ENCODE results near the gene DYSF. TPM values are rescaled to one million over a fixed set of nuclear protein-coding genes. Genes with fewer than 3 reads are reported as not detected.

Gene DYSF
- polyA plus RNA-seq, 1 donor (not counting 4 experiments of a cell fraction or from before 2014, with no cell fraction given), result 8.2 TPM

DNA sequence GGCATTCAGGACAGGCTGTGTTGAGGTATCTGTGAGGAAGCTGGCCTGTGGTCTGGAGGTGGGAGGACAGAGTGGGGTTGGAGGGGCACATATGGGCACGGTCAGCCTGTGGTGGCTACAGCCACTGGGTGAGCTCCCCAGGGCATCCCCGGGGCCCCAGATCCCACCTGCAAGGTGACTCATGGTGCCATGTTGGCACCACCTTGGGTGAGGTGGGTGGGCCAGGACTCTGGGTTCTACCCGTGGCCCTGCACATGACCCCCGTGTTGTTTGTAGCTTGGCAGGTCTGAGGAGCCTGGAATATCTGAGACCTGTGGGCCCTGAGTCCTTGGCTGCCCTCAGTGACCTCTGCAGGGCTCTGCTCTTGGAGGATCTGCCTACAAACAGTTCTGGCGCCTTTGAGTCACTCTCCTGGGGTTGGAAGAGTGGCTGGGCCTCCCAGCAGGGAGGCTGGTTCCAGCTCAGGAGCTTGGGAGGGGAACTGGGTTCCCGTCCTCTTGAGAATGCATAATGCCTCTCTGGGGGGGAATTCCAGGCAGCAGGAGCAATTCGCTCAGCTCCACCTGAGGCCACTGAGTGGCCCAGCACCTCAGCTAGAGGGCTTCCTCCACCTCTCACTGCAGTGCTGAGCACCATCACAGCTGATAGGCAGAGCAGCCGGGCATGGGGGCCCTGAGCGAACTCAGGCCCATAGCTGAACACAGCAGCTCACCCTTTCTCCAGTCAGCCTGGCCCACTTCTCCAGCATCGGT lies 105.1 kb downstream of the DYSF start:
- H3K4me1 ChIP-seq (ENCODE audit: control insufficient read depth, extremely low read depth, insufficient read depth, low read length), result no peaks in the 10 kb centered on the region
- H2AFZ ChIP-seq (ENCODE audit: control insufficient read depth, low read length), result no peak overlapping the region
- H3K4me3 ChIP-seq (ENCODE audit: control insufficient read depth in 2 of 3, extremely low read depth in 1 of 3, insufficient read depth in 2 of 3, low read depth in 1 of 3, low read length in 3 of 3), result no peak overlapping the region
- H3K9me3 ChIP-seq (ENCODE audit: control insufficient read depth, low read depth, low read length), result no peaks in the 10 kb centered on the region
- peaks cover 19% of the 10 kb centered on the region for H3K27me3 ChIP-seq (ENCODE audit: control insufficient read depth, extremely low read depth, insufficient read depth, low read length)
- peaks cover 0 to 2% of the 10 kb centered on the region in 2 experiments for H3K36me3 ChIP-seq (ENCODE audit: control insufficient read depth in 2 of 2, extremely low read depth in 1 of 2, insufficient read depth in 2 of 2, low read length in 2 of 2)
- TF ChIP-seq, protein P1, sequence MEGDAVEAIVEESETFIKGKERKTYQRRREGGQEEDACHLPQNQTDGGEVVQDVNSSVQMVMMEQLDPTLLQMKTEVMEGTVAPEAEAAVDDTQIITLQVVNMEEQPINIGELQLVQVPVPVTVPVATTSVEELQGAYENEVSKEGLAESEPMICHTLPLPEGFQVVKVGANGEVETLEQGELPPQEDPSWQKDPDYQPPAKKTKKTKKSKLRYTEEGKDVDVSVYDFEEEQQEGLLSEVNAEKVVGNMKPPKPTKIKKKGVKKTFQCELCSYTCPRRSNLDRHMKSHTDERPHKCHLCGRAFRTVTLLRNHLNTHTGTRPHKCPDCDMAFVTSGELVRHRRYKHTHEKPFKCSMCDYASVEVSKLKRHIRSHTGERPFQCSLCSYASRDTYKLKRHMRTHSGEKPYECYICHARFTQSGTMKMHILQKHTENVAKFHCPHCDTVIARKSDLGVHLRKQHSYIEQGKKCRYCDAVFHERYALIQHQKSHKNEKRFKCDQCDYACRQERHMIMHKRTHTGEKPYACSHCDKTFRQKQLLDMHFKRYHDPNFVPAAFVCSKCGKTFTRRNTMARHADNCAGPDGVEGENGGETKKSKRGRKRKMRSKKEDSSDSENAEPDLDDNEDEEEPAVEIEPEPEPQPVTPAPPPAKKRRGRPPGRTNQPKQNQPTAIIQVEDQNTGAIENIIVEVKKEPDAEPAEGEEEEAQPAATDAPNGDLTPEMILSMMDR (optimal IDR thresholded peaks at IDR 0.05 in 1 of 3, IDR thresholded peaks at IDR 0.05 in 1 of 3, conservative IDR thresholded peaks at IDR 0.05 in 1 of 3; ENCODE audit: extremely low read depth in 1 of 3, insufficient read depth in 2 of 3, low read length in 3 of 3), result no peak
- no peak for TF ChIP-seq EZH2 (IDR thresholded peaks at IDR 0.05; ENCODE audit: low read length)
- H3K79me2 ChIP-seq (ENCODE audit: control insufficient read depth, insufficient read depth, low read length), result no peaks in the 10 kb centered on the region
- H3K9ac ChIP-seq (ENCODE audit: control insufficient read depth, extremely low read depth, insufficient read depth, low read length), result no peak overlapping the region
- no peaks in the 10 kb centered on the region for H3K9me1 ChIP-seq (ENCODE audit: control insufficient read depth, extremely low read depth, insufficient read depth, low read length)
- H3K27ac ChIP-seq (ENCODE audit: control insufficient read depth, insufficient read depth, low read length), result no peak overlapping the region
- no peaks in the 10 kb centered on the region for H4K20me1 ChIP-seq (ENCODE audit: control insufficient read depth, extremely low read depth, insufficient read depth, low read length)
- dilution Hi-C loops (cut with MboI; ENCODE audit: extremely low pct_ligation_motif_present, low sequenced_read_pairs), result no loop called here
- FAIRE-seq (no peak), DNase-seq (ENCODE audit: low read depth, low spot score) (no peak)
- H3K4me2 ChIP-seq (ENCODE audit: control insufficient read depth, extremely low read depth, insufficient read depth, low read depth, low read length), result no peak overlapping the region

DNA sequence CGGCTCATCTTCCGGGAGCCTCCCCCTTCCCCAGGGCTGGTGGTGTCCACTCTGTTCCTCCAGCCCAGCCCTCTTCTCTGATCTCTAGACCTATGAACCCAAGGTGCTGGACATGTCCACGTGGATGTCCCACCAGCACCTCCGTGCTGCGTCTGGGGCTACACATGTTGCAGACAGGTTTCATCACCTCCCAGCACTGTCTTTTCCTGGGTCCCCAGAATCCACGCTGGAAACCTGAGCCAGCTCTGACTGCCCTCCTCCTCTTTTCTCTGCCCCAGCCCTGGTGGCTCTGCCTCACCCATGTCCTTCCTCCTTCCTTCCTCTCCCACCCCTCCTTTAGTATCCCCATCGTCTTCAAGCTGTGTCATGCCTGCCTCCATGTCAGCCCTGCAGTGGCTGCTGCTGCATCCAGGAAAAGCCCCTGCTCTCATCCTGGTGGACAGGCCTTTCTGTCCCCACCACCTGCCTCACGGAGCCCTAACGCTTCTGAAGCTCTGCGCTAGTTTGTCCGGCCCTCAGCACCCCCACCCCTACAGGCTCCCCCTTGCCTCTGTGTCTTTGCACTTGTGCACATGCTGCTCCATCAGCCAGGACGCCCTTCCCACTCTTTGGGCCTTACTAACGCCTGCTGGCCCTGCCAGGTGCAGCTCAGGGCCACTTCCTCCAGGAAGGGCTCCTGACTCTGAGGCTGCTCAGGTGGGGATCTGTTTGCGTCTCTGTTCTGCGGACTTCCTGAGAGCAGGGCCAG lies 105.9 kb downstream of the DYSF start:
- H4K20me1 ChIP-seq (ENCODE audit: control insufficient read depth, extremely low read depth, insufficient read depth, low read length), result no peaks in the 10 kb centered on the region
- DNase-seq (ENCODE audit: low read depth, low spot score) (no peak), FAIRE-seq (no peak)
- no peak overlapping the region for H2AFZ ChIP-seq (ENCODE audit: control insufficient read depth, low read length)
- H3K27me3 ChIP-seq (ENCODE audit: control insufficient read depth, extremely low read depth, insufficient read depth, low read length), result peaks cover 19% of the 10 kb centered on the region
- no peak overlapping the region for H3K4me2 ChIP-seq (ENCODE audit: control insufficient read depth, extremely low read depth, insufficient read depth, low read depth, low read length)
- no peak overlapping the region for H3K4me3 ChIP-seq (ENCODE audit: control insufficient read depth in 2 of 3, extremely low read depth in 1 of 3, insufficient read depth in 2 of 3, low read depth in 1 of 3, low read length in 3 of 3)
- dilution Hi-C loops (cut with MboI; ENCODE audit: extremely low pct_ligation_motif_present, low sequenced_read_pairs), result no loop called here
- no peak overlapping the region for H3K27ac ChIP-seq (ENCODE audit: control insufficient read depth, insufficient read depth, low read length)
- H3K79me2 ChIP-seq (ENCODE audit: control insufficient read depth, insufficient read depth, low read length), result no peaks in the 10 kb centered on the region
- peaks cover 0 to 2% of the 10 kb centered on the region in 2 experiments for H3K36me3 ChIP-seq (ENCODE audit: control insufficient read depth in 2 of 2, extremely low read depth in 1 of 2, insufficient read depth in 2 of 2, low read length in 2 of 2)
- TF ChIP-seq, protein P1 (optimal IDR thresholded peaks at IDR 0.05 in 1 of 3, IDR thresholded peaks at IDR 0.05 in 1 of 3, conservative IDR thresholded peaks at IDR 0.05 in 1 of 3; ENCODE audit: extremely low read depth in 1 of 3, insufficient read depth in 2 of 3, low read length in 3 of 3), result no peak
- TF ChIP-seq EZH2 (IDR thresholded peaks at IDR 0.05; ENCODE audit: low read length), result no peak
- no peak overlapping the region for H3K9ac ChIP-seq (ENCODE audit: control insufficient read depth, extremely low read depth, insufficient read depth, low read length)
- no peaks in the 10 kb centered on the region for H3K4me1 ChIP-seq (ENCODE audit: control insufficient read depth, extremely low read depth, insufficient read depth, low read length)
- H3K9me1 ChIP-seq (ENCODE audit: control insufficient read depth, extremely low read depth, insufficient read depth, low read length), result no peaks in the 10 kb centered on the region
- H3K9me3 ChIP-seq (ENCODE audit: control insufficient read depth, low read depth, low read length), result no peaks in the 10 kb centered on the region

All from keratinocyte (primary cell).